Mesendoderm (in vitro differentiated cells): ENCODE data around the gene CGRRF1.

Source experiments
- DNase-seq: peaks from one replicate; pipeline ENCODE4 v3.0.0; 2013
- H2AK5ac ChIP-seq: 2 replicates; pipeline ENCODE4 v1.6.1; 2013; ENCODE audit warnings: low read length, inconsistent platforms
- H2BK120ac ChIP-seq: 2 replicates; pipeline ENCODE4 v1.6.1; 2013; ENCODE audit warnings: low read depth, mild to moderate bottlenecking, low read length, moderate library complexity, mixed read lengths
- H2BK15ac ChIP-seq: replicated peaks from 2 replicates; pipeline ENCODE4 v1.6.1; 2013; ENCODE audit warnings: low read depth, mild to moderate bottlenecking, moderate library complexity
- H2BK5ac ChIP-seq: 2 replicates; pipeline ENCODE4 v1.6.1; 2013; ENCODE audit warnings: low read length, inconsistent platforms
- H3K18ac ChIP-seq: 2 replicates; pipeline ENCODE4 v1.6.1; 2013; ENCODE audit warnings: mild to moderate bottlenecking, low read length, mixed read lengths
- H3K23ac ChIP-seq: one replicate; pipeline ENCODE4 v1.6.1; 2013; ENCODE audit warnings: low read length
- H3K27ac ChIP-seq: 2 replicates; pipeline ENCODE4 v1.5.1; 2013; ENCODE audit warnings: low read depth, mild to moderate bottlenecking, inconsistent platforms, low read length, moderate library complexity
- H3K27me3 ChIP-seq: 2 replicates; pipeline ENCODE4 v1.6.1; 2013; ENCODE audit warnings: low read length, control low read depth, mild to moderate bottlenecking, inconsistent platforms; ENCODE audit not compliant: insufficient read depth, poor library complexity
- H3K36me3 ChIP-seq: 2 replicates; pipeline ENCODE4 v1.6.1; 2013; ENCODE audit warnings: low read length, inconsistent platforms; ENCODE audit not compliant: control insufficient read depth, insufficient read depth
- H3K4ac ChIP-seq: one replicate; pipeline ENCODE4 v1.6.1; 2013; ENCODE audit warnings: low read depth, mild to moderate bottlenecking, low read length, moderate library complexity
- H3K4me1 ChIP-seq: 2 replicates; pipeline ENCODE4 v1.6.1; 2013; ENCODE audit warnings: low read depth, low read length, inconsistent platforms; ENCODE audit not compliant: control insufficient read depth
- H3K4me2 ChIP-seq: 2 replicates; pipeline ENCODE4 v1.6.1; 2013; ENCODE audit warnings: low read length
- H3K4me3 ChIP-seq: 2 replicates; pipeline ENCODE4 v1.5.1; 2013; ENCODE audit warnings: mild to moderate bottlenecking, low read length
- H3K56ac ChIP-seq: one replicate; pipeline ENCODE4 v1.6.1; 2013; ENCODE audit warnings: low read length
- H3K79me1 ChIP-seq: 2 replicates; pipeline ENCODE4 v1.6.1; 2013; ENCODE audit warnings: low read length, inconsistent platforms
- H3K79me2 ChIP-seq: 2 replicates; pipeline ENCODE4 v1.6.1; 2013; ENCODE audit warnings: mild to moderate bottlenecking, low read length; ENCODE audit not compliant: control insufficient read depth, insufficient read depth
- H3K9ac ChIP-seq: 2 replicates; pipeline ENCODE4 v1.6.1; 2013; ENCODE audit warnings: low read length, inconsistent platforms
- H4K5ac ChIP-seq: one replicate; pipeline ENCODE4 v1.6.1; 2013; ENCODE audit warnings: low read length
- H4K8ac ChIP-seq: one replicate; pipeline ENCODE4 v1.6.1; 2013; ENCODE audit warnings: low read depth, mild to moderate bottlenecking, control low read depth, low read length, moderate library complexity
- WGBS: extraction: QIAGEN DNeasy Blood & Tissue Kit; methylation state at CpG from one replicate; pipeline ENCODE4 v1.1.7; 2013; ENCODE audit warnings: low lambda C conversion rate, missing lambda C conversion rate; ENCODE audit not compliant: insufficient coverage; ENCODE audit errors: extremely low coverage; 5-methylcytosine and 5-hydroxymethylcytosine counted together

CGRRF1 gene

DNA sequence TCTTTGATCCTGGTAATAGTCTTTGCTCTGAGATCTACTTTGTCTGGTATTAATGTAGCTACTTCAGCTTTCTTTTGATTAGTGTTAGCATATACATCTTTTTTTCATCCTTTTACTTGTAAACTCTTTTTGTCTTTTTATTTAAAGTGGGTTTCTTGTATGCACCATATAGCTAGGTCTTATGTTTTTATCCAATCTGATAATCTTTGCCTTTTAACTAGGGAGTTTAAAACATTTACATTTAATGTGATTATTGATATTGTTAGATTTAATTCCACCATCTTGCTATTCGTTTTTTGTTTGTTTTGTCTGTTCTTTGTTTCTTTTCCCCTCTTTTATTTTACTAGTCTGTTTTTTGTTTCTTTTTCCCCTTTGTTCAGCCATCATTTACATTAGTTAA, 6.0 kb downstream of the CGRRF1 start:
- Histone ChIP-seq H4K5ac (no peak overlapping the region), H3K56ac (no peak overlapping the region), H3K36me3 (no peaks in the 10 kb centered on the region), H4K8ac (no peak overlapping the region), H3K4me1 (peaks cover 5% of the 10 kb centered on the region), H2BK5ac (no peak overlapping the region), H3K4ac (no peak overlapping the region), H2BK15ac (no peak overlapping the region), H3K79me1 (peaks cover 18% of the 10 kb centered on the region), H3K79me2 (peaks cover 27% of the 10 kb centered on the region), H3K18ac (no peak overlapping the region), H2BK120ac (no peak overlapping the region), H2AK5ac (no peak overlapping the region), H3K23ac (no peak overlapping the region), H3K4me3 (no peak overlapping the region), H3K27me3 (no peaks in the 10 kb centered on the region), H3K27ac (no peak overlapping the region), H3K4me2 (no peak overlapping the region), H3K9ac (no peak overlapping the region)
- DNase-seq = no peak
- no CpG with 5 or more reads among the region's 1 CpG for WGBS

DNA sequence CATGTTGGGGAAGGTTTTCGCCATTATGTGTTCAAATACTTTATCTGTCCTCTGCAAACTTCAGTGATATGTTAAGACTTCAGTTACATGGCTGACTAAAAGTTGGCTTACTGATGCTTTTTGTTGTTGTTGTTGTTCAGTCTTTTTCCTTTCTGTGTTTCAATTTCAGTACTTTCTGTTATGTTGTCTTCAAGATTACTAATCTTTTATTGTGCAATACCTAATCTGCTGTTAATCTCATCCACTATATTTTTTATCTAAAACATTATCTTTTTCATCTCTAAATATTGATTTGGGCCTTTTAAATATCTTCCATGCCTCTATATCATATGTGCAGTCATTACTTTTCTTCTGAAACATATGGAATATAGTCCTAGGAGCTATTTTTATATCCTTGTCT, 7.0 kb downstream of the CGRRF1 start:
- no CpG with 5 or more reads among the region's 1 CpG for WGBS

GRCh38 chr14:54524410-54524809, 14.7 kb downstream of the CGRRF1 start:
- Histone ChIP-seq H3K56ac (no peak overlapping the region), H3K4ac (no peak overlapping the region), H3K9ac (no peak overlapping the region), H3K4me3 (no peak overlapping the region), H2BK5ac (no peak overlapping the region), H3K27me3 (no peaks in the 10 kb centered on the region), H3K79me1 (peaks cover 3% of the 10 kb centered on the region), H3K79me2 (peaks cover under 1% of the 10 kb centered on the region), H4K8ac (no peak overlapping the region), H2BK15ac (no peak overlapping the region), H3K18ac (no peak overlapping the region), H3K36me3 (no peaks in the 10 kb centered on the region), H3K4me2 (no peak overlapping the region), H3K4me1 (no peaks in the 10 kb centered on the region), H3K27ac (no peak overlapping the region), H3K23ac (no peak overlapping the region), H4K5ac (no peak overlapping the region), H2BK120ac (no peak overlapping the region), H2AK5ac (no peak overlapping the region)
- no peak for DNase-seq
- no CpG with 5 or more reads among the region's 4 CpGs for WGBS

More for the DNA sequence above, 7.0 kb downstream of the CGRRF1 start:
- Histone ChIP-seq H4K8ac (no peak overlapping the region), H3K23ac (no peak overlapping the region), H3K36me3 (no peaks in the 10 kb centered on the region), H3K4me1 (peaks cover 5% of the 10 kb centered on the region), H2BK15ac (no peak overlapping the region), H3K56ac (no peak overlapping the region), H3K4me2 (no peak overlapping the region), H2AK5ac (no peak overlapping the region), H3K79me1 (peaks cover 16% of the 10 kb centered on the region), H3K27me3 (no peaks in the 10 kb centered on the region), H3K4me3 (no peak overlapping the region), H3K18ac (no peak overlapping the region), H3K9ac (no peak overlapping the region), H2BK120ac (no peak overlapping the region), H3K79me2 (peaks cover 20% of the 10 kb centered on the region), H2BK5ac (no peak overlapping the region), H3K27ac (no peak overlapping the region), H4K5ac (no peak overlapping the region), H3K4ac (no peak overlapping the region)
- no peak for DNase-seq

- DNase-seq = no peak
- Histone ChIP-seq H3K4ac (no peak overlapping the region), H3K4me2 (no peak overlapping the region), H3K79me1 (no peaks in the 10 kb centered on the region), H4K8ac (no peak overlapping the region), H3K27me3 (no peaks in the 10 kb centered on the region), H3K4me3 (no peak overlapping the region), H3K27ac (no peak overlapping the region), H4K5ac (no peak overlapping the region), H3K56ac (no peak overlapping the region), H2BK120ac (no peak overlapping the region), H3K4me1 (no peaks in the 10 kb centered on the region), H3K18ac (no peak overlapping the region), H3K36me3 (no peaks in the 10 kb centered on the region), H2BK5ac (no peak overlapping the region), H2BK15ac (no peak overlapping the region), H3K79me2 (no peaks in the 10 kb centered on the region), H3K23ac (no peak overlapping the region), H2AK5ac (no peak overlapping the region), H3K9ac (no peak overlapping the region)
- WGBS = no CpG with 5 or more reads among the region's 2 CpGs
Measured at GRCh38 chr14:54528973-54529372, 19.3 kb downstream of the CGRRF1 start.

- H4K5ac ChIP-seq = no peak overlapping the region
- H3K18ac ChIP-seq = no peak overlapping the region
- DNase-seq = no peak
- no peak overlapping the region for H3K4me3 ChIP-seq
- no peak overlapping the region for H2BK15ac ChIP-seq
- no peaks in the 10 kb centered on the region for H3K27me3 ChIP-seq
- no peaks in the 10 kb centered on the region for H3K79me2 ChIP-seq
- WGBS = no CpG with 5 or more reads among the region's 1 CpG
- H3K36me3 ChIP-seq = no peaks in the 10 kb centered on the region
- no peak overlapping the region for H3K9ac ChIP-seq
- H3K27ac ChIP-seq = no peak overlapping the region
- no peak overlapping the region for H3K23ac ChIP-seq
- no peak overlapping the region for H4K8ac ChIP-seq
- no peak overlapping the region for H3K56ac ChIP-seq
- no peak overlapping the region for H3K4me2 ChIP-seq
- no peak overlapping the region for H3K4ac ChIP-seq
- no peaks in the 10 kb centered on the region for H3K79me1 ChIP-seq
- H2BK120ac ChIP-seq = no peak overlapping the region
- no peaks in the 10 kb centered on the region for H3K4me1 ChIP-seq
- H2AK5ac ChIP-seq = no peak overlapping the region
- H2BK5ac ChIP-seq = no peak overlapping the region
Measured at GRCh38 chr14:54529811-54530210, 20.1 kb downstream of the CGRRF1 start.
